ACC112 (cell line): Measurements from ENCODE around the gene ITGA4.

Experiments used
- H2AFZ ChIP-seq: fragments of 200-600 bp; sonication (generic); one replicate; pipeline ENCODE4 v1.6.0; 2017; ENCODE audit warnings: antibody characterized with exemption, low read length; ENCODE audit not compliant: unreplicated experiment
- H3K27ac ChIP-seq: fragments of 200-600 bp; sonication (generic); 2 replicates; pipeline ENCODE4 v1.5.1; 2014; ENCODE audit warnings: low read depth, mild to moderate bottlenecking, antibody characterized with exemption, low read length, moderate library complexity
- H3K27me3 ChIP-seq: fragments of 200-600 bp; sonication (generic); 2 replicates; pipeline ENCODE4 v1.6.1; 2014; ENCODE audit warnings: mild to moderate bottlenecking, antibody characterized with exemption, low read length, moderate library complexity, mixed read lengths; ENCODE audit not compliant: insufficient read depth
- H3K36me3 ChIP-seq: fragments of 200-600 bp; sonication (generic); 2 replicates; pipeline ENCODE4 v1.6.1; 2016; ENCODE audit warnings: mild to moderate bottlenecking, antibody characterized with exemption, low read length, moderate library complexity, mixed read lengths; ENCODE audit not compliant: insufficient read depth
- H3K4me1 ChIP-seq: fragments of 200-600 bp; sonication (generic); one replicate; pipeline ENCODE4 v1.6.1; 2016; ENCODE audit warnings: low read length, mixed read lengths; ENCODE audit not compliant: insufficient read depth, unreplicated experiment, control insufficient read depth
- H3K4me3 ChIP-seq: fragments of 200-600 bp; sonication (generic); 2 replicates; pipeline ENCODE4 v1.5.1; 2014; ENCODE audit warnings: mild to moderate bottlenecking, low read depth, low read length
- H3K79me2 ChIP-seq: fragments of 200-600 bp; sonication (generic); one replicate; pipeline ENCODE4 v1.6.0; 2016; ENCODE audit warnings: low read length; ENCODE audit not compliant: control insufficient read depth, unreplicated experiment, insufficient read depth

Gene ITGA4

GRCh38 chr2:181457121-181457740, at the start of gene ITGA4:
Gene ITGA4 (plus strand): TSS chr2:181457386. CDS start chr2:181457655, 269 bp downstream.
- Histone ChIP-seq H3K79me2 (peaks cover 25% of the 10 kb centered on the region), H2AFZ (peak within 1 kb of the TSS; percentile 100), H3K4me1 (peaks cover 34% of the 10 kb centered on the region), H3K36me3 (no peaks in the 10 kb centered on the region), H3K4me3 (peak within 1 kb of the TSS; percentile 89), H3K27ac (peak within 1 kb of the TSS; percentile 14; the same call in 1 of the 2 replicates), H3K27me3 (no peaks in the 10 kb centered on the region)

- Histone ChIP-seq H2AFZ (no peak overlapping the region), H3K79me2 (no peaks in the 10 kb centered on the region), H3K27ac (no peak overlapping the region), H3K36me3 (no peaks in the 10 kb centered on the region), H3K4me3 (no peak overlapping the region), H3K4me1 (no peaks in the 10 kb centered on the region), H3K27me3 (no peaks in the 10 kb centered on the region)
Measured at GRCh38 chr2:181408861-181409260, 48.3 kb upstream of the ITGA4 start.

GRCh38 chr2:181411105-181411849, 45.9 kb upstream of the ITGA4 start:
- Histone ChIP-seq H3K79me2 (no peaks in the 10 kb centered on the region), H3K27me3 (no peaks in the 10 kb centered on the region), H3K4me3 (no peak overlapping the region), H3K4me1 (no peaks in the 10 kb centered on the region), H2AFZ (no peak overlapping the region), H3K36me3 (no peaks in the 10 kb centered on the region), H3K27ac (no peak overlapping the region)

GRCh38 chr2:181419129-181419855, 37.9 kb upstream of the ITGA4 start:
- Histone ChIP-seq H3K27ac (no peak overlapping the region), H3K4me3 (no peak overlapping the region), H3K4me1 (no peaks in the 10 kb centered on the region), H2AFZ (no peak overlapping the region), H3K36me3 (no peaks in the 10 kb centered on the region), H3K79me2 (no peaks in the 10 kb centered on the region), H3K27me3 (no peaks in the 10 kb centered on the region)

GRCh38 chr2:181420259-181421130, 36.7 kb upstream of the ITGA4 start:
- Histone ChIP-seq H2AFZ (no peak overlapping the region), H3K79me2 (no peaks in the 10 kb centered on the region), H3K27me3 (no peaks in the 10 kb centered on the region), H3K4me3 (no peak overlapping the region), H3K36me3 (no peaks in the 10 kb centered on the region), H3K27ac (no peak overlapping the region), H3K4me1 (no peaks in the 10 kb centered on the region)

- Histone ChIP-seq H3K4me3 (no peak overlapping the region), H3K4me1 (no peaks in the 10 kb centered on the region), H3K27ac (no peak overlapping the region), H3K79me2 (no peaks in the 10 kb centered on the region), H2AFZ (no peak overlapping the region), H3K27me3 (no peaks in the 10 kb centered on the region), H3K36me3 (no peaks in the 10 kb centered on the region)
Measured at GRCh38 chr2:181421131-181421458, 36.1 kb upstream of the ITGA4 start.

GRCh38 chr2:181421464-181421863, 35.7 kb upstream of the ITGA4 start:
- H2AFZ ChIP-seq, result no peak overlapping the region
- no peak overlapping the region for H3K4me3 ChIP-seq
- no peak overlapping the region for H3K27ac ChIP-seq
- H3K27me3 ChIP-seq, result no peaks in the 10 kb centered on the region
- no peaks in the 10 kb centered on the region for H3K4me1 ChIP-seq
- no peaks in the 10 kb centered on the region for H3K79me2 ChIP-seq
- no peaks in the 10 kb centered on the region for H3K36me3 ChIP-seq

- H2AFZ ChIP-seq, result no peak overlapping the region
- no peaks in the 10 kb centered on the region for H3K79me2 ChIP-seq
- H3K27ac ChIP-seq, result no peak overlapping the region
- no peaks in the 10 kb centered on the region for H3K36me3 ChIP-seq
- no peak overlapping the region for H3K4me3 ChIP-seq
- no peaks in the 10 kb centered on the region for H3K27me3 ChIP-seq
- H3K4me1 ChIP-seq, result no peaks in the 10 kb centered on the region
Measured at GRCh38 chr2:181426672-181427071, 30.5 kb upstream of the ITGA4 start.

- Histone ChIP-seq H2AFZ (no peak overlapping the region), H3K4me1 (no peaks in the 10 kb centered on the region), H3K79me2 (no peaks in the 10 kb centered on the region), H3K4me3 (no peak overlapping the region), H3K27me3 (no peaks in the 10 kb centered on the region), H3K27ac (no peak overlapping the region), H3K36me3 (no peaks in the 10 kb centered on the region)
Measured at GRCh38 chr2:181430406-181431118, 26.6 kb upstream of the ITGA4 start.

GRCh38 chr2:181431674-181432073, 25.5 kb upstream of the ITGA4 start:
- Histone ChIP-seq H3K4me3 (no peak overlapping the region), H3K79me2 (no peaks in the 10 kb centered on the region), H3K27me3 (no peaks in the 10 kb centered on the region), H3K4me1 (no peaks in the 10 kb centered on the region), H3K36me3 (no peaks in the 10 kb centered on the region), H2AFZ (no peak overlapping the region), H3K27ac (no peak overlapping the region)
